ENCODE results near the gene ELK4. TPM values are rescaled to one million over a fixed set of nuclear protein-coding genes. Genes with fewer than 3 reads are reported as not detected.

Gene ELK4
- total RNA-seq, 1 donor from 2014 or later, result 36.6 TPM

DNA sequence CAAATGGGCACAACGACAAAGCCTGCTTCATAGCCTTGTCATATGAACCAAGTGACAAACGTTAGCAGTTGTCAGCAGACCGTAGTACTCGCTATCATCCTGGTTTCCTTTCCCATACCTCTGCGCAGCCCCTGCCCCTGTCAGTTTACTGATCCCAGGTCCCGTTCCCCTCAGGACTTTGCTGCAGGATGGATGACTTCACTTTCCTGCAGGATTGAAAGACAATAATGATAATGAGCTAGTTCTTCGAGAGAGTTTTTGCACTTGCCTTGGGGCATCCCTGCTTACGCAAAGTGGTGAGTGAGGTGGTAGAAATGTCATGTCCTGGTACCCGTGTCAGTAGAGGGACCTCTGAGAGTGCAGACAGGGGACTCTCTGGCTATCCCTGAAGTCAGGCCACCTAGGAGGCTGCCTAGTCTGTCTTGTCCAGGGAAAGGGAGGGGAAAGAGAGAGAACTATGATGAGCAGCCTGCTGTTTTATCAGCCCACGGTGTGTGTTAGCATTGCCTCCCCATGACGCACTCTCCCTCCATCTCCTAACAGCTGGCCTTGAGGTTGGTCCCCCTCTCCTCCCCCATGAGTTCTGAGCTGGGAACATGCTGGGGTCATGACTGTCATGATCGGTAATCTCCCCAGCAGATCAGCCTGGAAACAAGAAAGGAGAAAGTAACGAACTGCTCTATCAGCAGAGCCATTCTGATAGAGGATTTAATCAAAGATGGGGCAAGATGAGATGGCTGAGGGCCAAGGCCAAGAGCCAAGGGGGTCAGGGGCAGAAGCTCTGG is 53.7 kb downstream of the ELK4 start:
- Mint-ChIP-seq H3K4me3 (no peak overlapping the region), H3K27ac (no peak overlapping the region), H3K9me3 (no peaks in the 10 kb centered on the region), H3K36me3 (no peaks in the 10 kb centered on the region), H3K27me3 (ENCODE audit: insufficient read depth, low read depth) (peaks cover 10% of the 10 kb centered on the region), H3K4me1 (peaks cover 22% of the 10 kb centered on the region)
- H3K9me3 ChIP-seq (ENCODE audit: low read depth), result no peaks in the 10 kb centered on the region
- no peaks in the 10 kb centered on the region for H4K20me1 ChIP-seq (ENCODE audit: low read depth)
- H3K36me3 ChIP-seq, result no peaks in the 10 kb centered on the region
- H3K27me3 ChIP-seq, result peaks cover 40% of the 10 kb centered on the region
- no peak overlapping the region for H3K4me3 ChIP-seq
- TF ChIP-seq EZH2phosphoT487 (IDR thresholded peaks at IDR 0.05) (no peak), EZH2 (IDR thresholded peaks at IDR 0.05) (no peak)
- TF ChIP-seq, protein P1, sequence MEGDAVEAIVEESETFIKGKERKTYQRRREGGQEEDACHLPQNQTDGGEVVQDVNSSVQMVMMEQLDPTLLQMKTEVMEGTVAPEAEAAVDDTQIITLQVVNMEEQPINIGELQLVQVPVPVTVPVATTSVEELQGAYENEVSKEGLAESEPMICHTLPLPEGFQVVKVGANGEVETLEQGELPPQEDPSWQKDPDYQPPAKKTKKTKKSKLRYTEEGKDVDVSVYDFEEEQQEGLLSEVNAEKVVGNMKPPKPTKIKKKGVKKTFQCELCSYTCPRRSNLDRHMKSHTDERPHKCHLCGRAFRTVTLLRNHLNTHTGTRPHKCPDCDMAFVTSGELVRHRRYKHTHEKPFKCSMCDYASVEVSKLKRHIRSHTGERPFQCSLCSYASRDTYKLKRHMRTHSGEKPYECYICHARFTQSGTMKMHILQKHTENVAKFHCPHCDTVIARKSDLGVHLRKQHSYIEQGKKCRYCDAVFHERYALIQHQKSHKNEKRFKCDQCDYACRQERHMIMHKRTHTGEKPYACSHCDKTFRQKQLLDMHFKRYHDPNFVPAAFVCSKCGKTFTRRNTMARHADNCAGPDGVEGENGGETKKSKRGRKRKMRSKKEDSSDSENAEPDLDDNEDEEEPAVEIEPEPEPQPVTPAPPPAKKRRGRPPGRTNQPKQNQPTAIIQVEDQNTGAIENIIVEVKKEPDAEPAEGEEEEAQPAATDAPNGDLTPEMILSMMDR (IDR thresholded peaks at IDR 0.05), result no peak
- H3F3A ChIP-seq (ENCODE audit: low read depth), result no peaks in the 10 kb centered on the region
- H3K9ac ChIP-seq, result no peak overlapping the region
- peaks cover 10% of the 10 kb centered on the region for H3K4me1 ChIP-seq
- H3K79me2 ChIP-seq (ENCODE audit: low read depth), result no peaks in the 10 kb centered on the region
- no peak for DNase-seq (ENCODE audit: low spot score)
- H3K4me2 ChIP-seq, result no peak overlapping the region
- no peak overlapping the region for H3K27ac ChIP-seq
- H2AFZ ChIP-seq (replicated peaks), result no peak overlapping the region

GRCh38 chr1:205576805-205577761 is 54.7 kb downstream of the ELK4 start:
- H3F3A ChIP-seq (ENCODE audit: low read depth), result no peaks in the 10 kb centered on the region
- no peaks in the 10 kb centered on the region for H3K79me2 ChIP-seq (ENCODE audit: low read depth)
- H3K4me3 ChIP-seq, result no peak overlapping the region
- H3K9me3 ChIP-seq (ENCODE audit: low read depth), result no peaks in the 10 kb centered on the region
- peaks cover 50% of the 10 kb centered on the region for H3K27me3 ChIP-seq
- no peak overlapping the region for H2AFZ ChIP-seq (replicated peaks)
- no peak overlapping the region for H3K4me3 Mint-ChIP-seq
- H3K36me3 ChIP-seq, result no peaks in the 10 kb centered on the region
- H3K9me3 Mint-ChIP-seq, result no peaks in the 10 kb centered on the region
- no peaks in the 10 kb centered on the region for H4K20me1 ChIP-seq (ENCODE audit: low read depth)
- DNase-seq (ENCODE audit: low spot score), result no peak
- peaks cover 22% of the 10 kb centered on the region for H3K4me1 Mint-ChIP-seq
- no peak overlapping the region for H3K4me2 ChIP-seq
- H3K27me3 Mint-ChIP-seq (ENCODE audit: insufficient read depth, low read depth), result peaks cover 15% of the 10 kb centered on the region
- H3K9ac ChIP-seq, result no peak overlapping the region
- H3K4me1 ChIP-seq, result peaks cover 10% of the 10 kb centered on the region
- TF ChIP-seq EZH2phosphoT487 (IDR thresholded peaks at IDR 0.05) (no peak), EZH2 (IDR thresholded peaks at IDR 0.05) (no peak)
- TF ChIP-seq, protein P1 (IDR thresholded peaks at IDR 0.05), result no peak
- H3K36me3 Mint-ChIP-seq, result no peaks in the 10 kb centered on the region
- H3K27ac Mint-ChIP-seq, result peak overlapping the region; percentile 67
- no peak overlapping the region for H3K27ac ChIP-seq

DNA sequence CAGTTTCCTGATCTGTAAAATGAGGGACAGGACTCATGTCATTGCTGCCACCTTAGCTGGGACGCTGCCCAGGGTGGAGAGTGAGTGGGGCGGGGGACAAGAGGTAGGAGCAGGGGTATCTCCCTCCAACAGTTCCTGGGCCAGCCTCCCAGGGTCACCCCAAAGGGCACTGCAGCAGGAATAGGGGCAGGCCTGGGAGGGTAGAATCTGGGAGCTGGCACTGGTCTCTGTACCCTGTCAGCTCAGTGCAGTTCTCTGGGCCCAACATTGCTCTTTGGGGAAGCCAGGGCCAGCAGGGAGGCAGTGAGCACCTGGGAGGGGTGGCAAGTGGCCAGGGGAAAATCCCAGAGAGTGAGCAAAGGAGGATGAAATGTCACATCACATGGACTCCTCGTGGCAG is 55.8 kb downstream of the ELK4 start:
- no peak overlapping the region for H3K27ac ChIP-seq
- TF ChIP-seq EZH2phosphoT487 (IDR thresholded peaks at IDR 0.05), result no peak
- H3K27me3 ChIP-seq, result peaks cover 59% of the 10 kb centered on the region
- H4K20me1 ChIP-seq (ENCODE audit: low read depth), result no peaks in the 10 kb centered on the region
- H3K4me2 ChIP-seq, result no peak overlapping the region
- Mint-ChIP-seq H3K9me3 (no peaks in the 10 kb centered on the region), H3K27ac (no peak overlapping the region), H3K36me3 (no peaks in the 10 kb centered on the region), H3K27me3 (ENCODE audit: insufficient read depth, low read depth) (peaks cover 15% of the 10 kb centered on the region), H3K4me3 (no peak overlapping the region), H3K4me1 (peaks cover 15% of the 10 kb centered on the region)
- H3F3A ChIP-seq (ENCODE audit: low read depth), result no peaks in the 10 kb centered on the region
- no peak overlapping the region for H3K9ac ChIP-seq
- no peaks in the 10 kb centered on the region for H3K36me3 ChIP-seq
- no peak for DNase-seq (ENCODE audit: low spot score)
- H3K79me2 ChIP-seq (ENCODE audit: low read depth), result no peaks in the 10 kb centered on the region
- H2AFZ ChIP-seq (replicated peaks), result no peak overlapping the region
- H3K9me3 ChIP-seq (ENCODE audit: low read depth), result no peaks in the 10 kb centered on the region
- H3K4me3 ChIP-seq, result no peak overlapping the region
- peaks cover 19% of the 10 kb centered on the region for H3K4me1 ChIP-seq
